Vagina (tissue), 2 donors: ENCODE measurements around the gene NCOA7. TPM values are rescaled to one million over a fixed set of nuclear protein-coding genes. Genes with fewer than 3 reads are reported as not detected.
"Not testable (repeated sequence)": the region's sequence is repeated elsewhere in the genome, so short reads cannot be mapped to it uniquely, and the experiment has no call there.

Source experiments
- DNase-seq, 2 donors: peaks; one replicate each; pipeline ENCODE4 v3.0.0-alpha.2; 2017; ENCODE audit errors: extremely low spot score in 2 of 2
- H3K27ac ChIP-seq: fragments of 200-600 bp; sonication (generic); one replicate; pipeline ENCODE4 v1.5.1; 2019
- H3K27me3 ChIP-seq: fragments of 200-600 bp; sonication (generic); one replicate; pipeline ENCODE4 v1.5.1; 2019
- H3K36me3 ChIP-seq, 2 donors: fragments of 200-600 bp; sonication (generic); one replicate each; pipeline ENCODE4 v1.5.1; 2017 to 2019
- H3K4me1 ChIP-seq: fragments of 200-600 bp; sonication (generic); one replicate; pipeline ENCODE4 v1.5.1; 2019
- H3K4me3 ChIP-seq, 2 donors: fragments of 200-600 bp; sonication (generic); 1 replicate in 1 of 2; 2 replicates in 1 of 2; pipeline ENCODE4 v1.5.1; 2016 to 2019
- H3K9me3 ChIP-seq: fragments of 200-600 bp; sonication (generic); one replicate; pipeline ENCODE4 v1.5.1; 2019
- CTCF ChIP-seq, 3 experiments: fragments of 450-650 bp in 2 of 3; fragments of 200-600 bp in 1 of 3; sonication (generic) in 1 of 3; IDR thresholded peaks; one replicate each; pipeline ENCODE4 v1.5.1; 2017 to 2019; ENCODE audit warnings: antibody characterized with exemption in 3 of 3, mild to moderate bottlenecking in 2 of 3, moderate library complexity in 2 of 3
- POLR2A ChIP-seq, 2 donors: fragments of 450-650 bp; IDR thresholded peaks; one replicate each; pipeline ENCODE4 v1.6.1; 2017; ENCODE audit warnings: antibody characterized with exemption in 2 of 2, mild to moderate bottlenecking in 2 of 2, moderate library complexity in 2 of 2
- POLR2AphosphoS5 ChIP-seq, 2 donors: sonication (generic); formaldehyde crosslinking; IDR thresholded peaks; one replicate each; pipeline ENCODE4 v1.9.0; 2017; ENCODE audit warnings: antibody characterized with exemption in 2 of 2, mild to moderate bottlenecking in 2 of 2, low read depth in 1 of 2; ENCODE audit not compliant: insufficient read depth in 1 of 2
- intact Hi-C: fragments of 100-400 bp; cut with DNase I; formaldehyde crosslinking; loops from one replicate; pipeline ENCODE4 v1.15.1; 2023
- total RNA-seq: library from RNA; depleted of rRNA; stranded (reverse); fragments of >200 nt; gene quantifications from one replicate; pipeline ENCODE4 v1.2.3, GENCODE V29; 2016

NCOA7 gene
- total RNA-seq, 1 donor from 2014 or later: 48.6 TPM

- Histone ChIP-seq H3K36me3 (no peaks in the 10 kb centered on the region), H3K27me3 (no peaks in the 10 kb centered on the region), H3K4me1 (peaks cover 20% of the 10 kb centered on the region), H3K9me3 (no peaks in the 10 kb centered on the region), H3K4me3 (no peak overlapping the region), H3K27ac (no peak overlapping the region)
- no peak for TF ChIP-seq POLR2AphosphoS5 (IDR thresholded peaks at IDR 0.05; ENCODE audit: insufficient read depth in 1 of 2, low read depth in 1 of 2)
- TF ChIP-seq CTCF (IDR thresholded peaks at IDR 0.05): no peak
- TF ChIP-seq POLR2A (IDR thresholded peaks at IDR 0.05): no peak
- no peak for DNase-seq
- intact Hi-C loops: no loop called here
Observed at GRCh38 chr6:125950293-125950692, 159.5 kb downstream of the NCOA7 start.

GRCh38 chr6:125950716-125951115 is 160.0 kb downstream of the NCOA7 start:
- DNase-seq, H3K27ac ChIP-seq, H3K9me3 ChIP-seq, intact Hi-C loops, H3K36me3 ChIP-seq, H3K27me3 ChIP-seq, H3K4me3 ChIP-seq: not testable (repeated sequence)
- H3K4me1 ChIP-seq: peaks cover 19% of the 10 kb centered on the region

GRCh38 chr6:125951323-125951722 is 160.6 kb downstream of the NCOA7 start:
- intact Hi-C loops: no loop called here
- Histone ChIP-seq H3K27ac (no peak overlapping the region), H3K4me1 (peaks cover 18% of the 10 kb centered on the region), H3K36me3 (no peaks in the 10 kb centered on the region), H3K27me3 (no peaks in the 10 kb centered on the region), H3K4me3 (no peak overlapping the region), H3K9me3 (no peaks in the 10 kb centered on the region)
- no peak for DNase-seq
- TF ChIP-seq CTCF (IDR thresholded peaks at IDR 0.05) (no peak), POLR2AphosphoS5 (IDR thresholded peaks at IDR 0.05; ENCODE audit: insufficient read depth in 1 of 2, low read depth in 1 of 2) (no peak), POLR2A (IDR thresholded peaks at IDR 0.05) (no peak)

GRCh38 chr6:125952764-125953501 is 162.2 kb downstream of the NCOA7 start:
- Histone ChIP-seq H3K4me1 (peaks cover 13% of the 10 kb centered on the region), H3K9me3 (no peaks in the 10 kb centered on the region), H3K36me3 (no peaks in the 10 kb centered on the region), H3K27me3 (no peaks in the 10 kb centered on the region), H3K27ac (no peak overlapping the region), H3K4me3 (no peak overlapping the region)
- no peak for DNase-seq
- TF ChIP-seq POLR2AphosphoS5 (IDR thresholded peaks at IDR 0.05; ENCODE audit: insufficient read depth in 1 of 2, low read depth in 1 of 2): no peak
- no peak for TF ChIP-seq POLR2A (IDR thresholded peaks at IDR 0.05)
- no peak for TF ChIP-seq CTCF (IDR thresholded peaks at IDR 0.05)
- intact Hi-C loops: no loop called here

- no peak for DNase-seq
- TF ChIP-seq POLR2A (IDR thresholded peaks at IDR 0.05): no peak
- no peak for TF ChIP-seq CTCF (IDR thresholded peaks at IDR 0.05)
- no peak for TF ChIP-seq POLR2AphosphoS5 (IDR thresholded peaks at IDR 0.05; ENCODE audit: insufficient read depth in 1 of 2, low read depth in 1 of 2)
- intact Hi-C loops: no loop called here
- H3K27me3 ChIP-seq: no peaks in the 10 kb centered on the region
- H3K9me3 ChIP-seq: no peaks in the 10 kb centered on the region
- peaks cover 18% of the 10 kb centered on the region for H3K4me1 ChIP-seq
- H3K36me3 ChIP-seq: no peaks in the 10 kb centered on the region
- no peak overlapping the region for H3K4me3 ChIP-seq
- H3K27ac ChIP-seq: no peak overlapping the region
Observed at GRCh38 chr6:125953502-125953875, 162.7 kb downstream of the NCOA7 start.
